ENCODE results near the gene WDFY4.

GRCh38 chr10:48791267-48791928 lies 106.7 kb downstream of the WDFY4 start:
- TF ChIP-seq, protein P1, sequence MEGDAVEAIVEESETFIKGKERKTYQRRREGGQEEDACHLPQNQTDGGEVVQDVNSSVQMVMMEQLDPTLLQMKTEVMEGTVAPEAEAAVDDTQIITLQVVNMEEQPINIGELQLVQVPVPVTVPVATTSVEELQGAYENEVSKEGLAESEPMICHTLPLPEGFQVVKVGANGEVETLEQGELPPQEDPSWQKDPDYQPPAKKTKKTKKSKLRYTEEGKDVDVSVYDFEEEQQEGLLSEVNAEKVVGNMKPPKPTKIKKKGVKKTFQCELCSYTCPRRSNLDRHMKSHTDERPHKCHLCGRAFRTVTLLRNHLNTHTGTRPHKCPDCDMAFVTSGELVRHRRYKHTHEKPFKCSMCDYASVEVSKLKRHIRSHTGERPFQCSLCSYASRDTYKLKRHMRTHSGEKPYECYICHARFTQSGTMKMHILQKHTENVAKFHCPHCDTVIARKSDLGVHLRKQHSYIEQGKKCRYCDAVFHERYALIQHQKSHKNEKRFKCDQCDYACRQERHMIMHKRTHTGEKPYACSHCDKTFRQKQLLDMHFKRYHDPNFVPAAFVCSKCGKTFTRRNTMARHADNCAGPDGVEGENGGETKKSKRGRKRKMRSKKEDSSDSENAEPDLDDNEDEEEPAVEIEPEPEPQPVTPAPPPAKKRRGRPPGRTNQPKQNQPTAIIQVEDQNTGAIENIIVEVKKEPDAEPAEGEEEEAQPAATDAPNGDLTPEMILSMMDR (IDR thresholded peaks at IDR 0.05): no peak
- TF ChIP-seq POLR2A (IDR thresholded peaks at IDR 0.05): no peak
